Panc1 (cell line): ENCODE results near the gene DLL3.

Source experiments
- POLR2AphosphoS5 ChIP-seq: IDR thresholded peaks from 2 replicates; pipeline ENCODE4 v1.6.1; 2012; ENCODE audit warnings: mild to moderate bottlenecking, low read depth, low read length, moderate library complexity
- REST ChIP-seq, 2 experiments: IDR thresholded peaks; 2 replicates each; pipeline ENCODE4 v1.6.1; 2011 to 2012; ENCODE audit warnings: low read depth in 2 of 2, control low read depth in 1 of 2, low read length in 1 of 2, mild to moderate bottlenecking in 1 of 2, moderate library complexity in 1 of 2; ENCODE audit not compliant: insufficient read depth in 1 of 2
- TCF7L2 ChIP-seq: IDR thresholded peaks from 2 replicates; pipeline ENCODE4 v1.6.1; 2011; ENCODE audit warnings: mild to moderate bottlenecking, low read depth, low read length, inconsistent platforms
- TF ChIP-seq, protein P1 (sequence below): fragments of 450-650 bp; IDR thresholded peaks from 2 replicates; pipeline ENCODE4 v1.5.1; 2017; ENCODE audit warnings: mild to moderate bottlenecking

GRCh38 chr19:39499932-39500331, 1.2 kb downstream of the DLL3 start:
- TF ChIP-seq, protein P1, sequence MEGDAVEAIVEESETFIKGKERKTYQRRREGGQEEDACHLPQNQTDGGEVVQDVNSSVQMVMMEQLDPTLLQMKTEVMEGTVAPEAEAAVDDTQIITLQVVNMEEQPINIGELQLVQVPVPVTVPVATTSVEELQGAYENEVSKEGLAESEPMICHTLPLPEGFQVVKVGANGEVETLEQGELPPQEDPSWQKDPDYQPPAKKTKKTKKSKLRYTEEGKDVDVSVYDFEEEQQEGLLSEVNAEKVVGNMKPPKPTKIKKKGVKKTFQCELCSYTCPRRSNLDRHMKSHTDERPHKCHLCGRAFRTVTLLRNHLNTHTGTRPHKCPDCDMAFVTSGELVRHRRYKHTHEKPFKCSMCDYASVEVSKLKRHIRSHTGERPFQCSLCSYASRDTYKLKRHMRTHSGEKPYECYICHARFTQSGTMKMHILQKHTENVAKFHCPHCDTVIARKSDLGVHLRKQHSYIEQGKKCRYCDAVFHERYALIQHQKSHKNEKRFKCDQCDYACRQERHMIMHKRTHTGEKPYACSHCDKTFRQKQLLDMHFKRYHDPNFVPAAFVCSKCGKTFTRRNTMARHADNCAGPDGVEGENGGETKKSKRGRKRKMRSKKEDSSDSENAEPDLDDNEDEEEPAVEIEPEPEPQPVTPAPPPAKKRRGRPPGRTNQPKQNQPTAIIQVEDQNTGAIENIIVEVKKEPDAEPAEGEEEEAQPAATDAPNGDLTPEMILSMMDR: no peak
- TF ChIP-seq POLR2AphosphoS5 (no peak), REST (IDR thresholded peaks at IDR 0.05; ENCODE audit: insufficient read depth in 1 of 2, low read depth in 2 of 2, low read length in 1 of 2) (no peak), TCF7L2 (no peak)
